T-helper 1 cell treated with Interleukin-12 subunit alpha and Interleukin-12 subunit beta and Interleukin-4 antibody, amounts not matched to agents 30 μg/mL and 1 μg/mL, for 36 hours (primary cell): ENCODE results near the gene ADGRF4.

Experiments
- H3K27ac Mint-ChIP-seq: one replicate; pipeline ENCODE4 v1.8.0; 2021; ENCODE audit warnings: mild to moderate bottlenecking, mixed read lengths
- H3K27me3 Mint-ChIP-seq: one replicate; pipeline ENCODE4 v1.8.0; 2021; ENCODE audit warnings: low read depth, mixed read lengths
- H3K36me3 Mint-ChIP-seq: one replicate; pipeline ENCODE4 v1.8.0; 2021; ENCODE audit warnings: low read depth, mixed read lengths
- H3K4me1 Mint-ChIP-seq: one replicate; pipeline ENCODE4 v1.8.0; 2021; ENCODE audit warnings: low read depth, mixed read lengths
- H3K4me3 Mint-ChIP-seq: one replicate; pipeline ENCODE4 v1.8.0; 2021; ENCODE audit warnings: mild to moderate bottlenecking, moderate library complexity, mixed read lengths
- H3K9me3 Mint-ChIP-seq: one replicate; pipeline ENCODE4 v1.8.0; 2021; ENCODE audit warnings: mixed read lengths

Gene ADGRF4

GRCh38 chr6:47698342-47698787 is at the start of gene ADGRF4:
ADGRF4 (plus strand) TSS chr6:47698580; CDS start chr6:47707246, 8,666 bp downstream.
- no peaks in the 10 kb centered on the region for H3K27me3 Mint-ChIP-seq
- H3K36me3 Mint-ChIP-seq = no peaks in the 10 kb centered on the region
- no peak within 1 kb of the TSS for H3K4me3 Mint-ChIP-seq
- H3K4me1 Mint-ChIP-seq = no peaks in the 10 kb centered on the region
- no peaks in the 10 kb centered on the region for H3K9me3 Mint-ChIP-seq
- H3K27ac Mint-ChIP-seq = no peak within 1 kb of the TSS

- no peak overlapping the region for H3K4me3 Mint-ChIP-seq
- no peaks in the 10 kb centered on the region for H3K36me3 Mint-ChIP-seq
- no peaks in the 10 kb centered on the region for H3K27me3 Mint-ChIP-seq
These were observed 47.6 kb upstream of the ADGRF4 start for GRCh38 chr6:47650553-47651432.

GRCh38 chr6:47651505-47651944 is 46.9 kb upstream of the ADGRF4 start:
- no peak overlapping the region for H3K27ac Mint-ChIP-seq

More at GRCh38 chr6:47650553-47651432, 47.6 kb upstream of the ADGRF4 start:
- Mint-ChIP-seq H3K9me3 (no peaks in the 10 kb centered on the region), H3K4me1 (peaks cover 1% of the 10 kb centered on the region), H3K27ac (no peak overlapping the region)

GRCh38 chr6:47653706-47654105 is 44.7 kb upstream of the ADGRF4 start:
- no peaks in the 10 kb centered on the region for H3K36me3 Mint-ChIP-seq
- H3K27ac Mint-ChIP-seq = no peak overlapping the region
- no peaks in the 10 kb centered on the region for H3K9me3 Mint-ChIP-seq
- no peak overlapping the region for H3K4me3 Mint-ChIP-seq
- H3K4me1 Mint-ChIP-seq = peaks cover 9% of the 10 kb centered on the region
- H3K27me3 Mint-ChIP-seq = peaks cover 17% of the 10 kb centered on the region

More at GRCh38 chr6:47651505-47651944, 46.9 kb upstream of the ADGRF4 start:
- H3K36me3 Mint-ChIP-seq = no peaks in the 10 kb centered on the region
- no peaks in the 10 kb centered on the region for H3K9me3 Mint-ChIP-seq
- no peak overlapping the region for H3K4me3 Mint-ChIP-seq
- H3K27me3 Mint-ChIP-seq = peaks cover 3% of the 10 kb centered on the region
- peaks cover 8% of the 10 kb centered on the region for H3K4me1 Mint-ChIP-seq

GRCh38 chr6:47654255-47654654 is 44.1 kb upstream of the ADGRF4 start:
- Mint-ChIP-seq H3K9me3 (no peaks in the 10 kb centered on the region), H3K27ac (no peak overlapping the region), H3K36me3 (no peaks in the 10 kb centered on the region), H3K27me3 (peaks cover 17% of the 10 kb centered on the region), H3K4me3 (no peak overlapping the region), H3K4me1 (peaks cover 9% of the 10 kb centered on the region)

GRCh38 chr6:47655719-47656595 is 42.4 kb upstream of the ADGRF4 start:
- Mint-ChIP-seq H3K27ac (no peak overlapping the region), H3K36me3 (no peaks in the 10 kb centered on the region), H3K4me3 (no peak overlapping the region), H3K9me3 (no peaks in the 10 kb centered on the region), H3K27me3 (peaks cover 23% of the 10 kb centered on the region), H3K4me1 (peaks cover 9% of the 10 kb centered on the region)

GRCh38 chr6:47661960-47662359 is 36.4 kb upstream of the ADGRF4 start:
- no peak overlapping the region for H3K27ac Mint-ChIP-seq
- H3K4me1 Mint-ChIP-seq = peaks cover 3% of the 10 kb centered on the region
- no peaks in the 10 kb centered on the region for H3K36me3 Mint-ChIP-seq
- no peaks in the 10 kb centered on the region for H3K9me3 Mint-ChIP-seq
- no peak overlapping the region for H3K4me3 Mint-ChIP-seq
- peaks cover 29% of the 10 kb centered on the region for H3K27me3 Mint-ChIP-seq

- Mint-ChIP-seq H3K4me3 (no peak overlapping the region), H3K9me3 (no peaks in the 10 kb centered on the region), H3K27ac (no peak overlapping the region), H3K36me3 (no peaks in the 10 kb centered on the region), H3K4me1 (peaks cover 2% of the 10 kb centered on the region), H3K27me3 (peaks cover 16% of the 10 kb centered on the region)
These were observed 34.7 kb upstream of the ADGRF4 start for GRCh38 chr6:47663462-47664216.

- no peak overlapping the region for H3K4me3 Mint-ChIP-seq
- no peaks in the 10 kb centered on the region for H3K9me3 Mint-ChIP-seq
- no peaks in the 10 kb centered on the region for H3K36me3 Mint-ChIP-seq
- H3K27ac Mint-ChIP-seq = no peak overlapping the region
- H3K27me3 Mint-ChIP-seq = peaks cover 27% of the 10 kb centered on the region
- peaks cover 2% of the 10 kb centered on the region for H3K4me1 Mint-ChIP-seq
These were observed 33.3 kb upstream of the ADGRF4 start for GRCh38 chr6:47665112-47665511.

- Mint-ChIP-seq H3K27ac (no peak overlapping the region), H3K4me3 (no peak overlapping the region), H3K9me3 (no peaks in the 10 kb centered on the region), H3K4me1 (peaks cover 2% of the 10 kb centered on the region), H3K36me3 (no peaks in the 10 kb centered on the region), H3K27me3 (peaks cover 18% of the 10 kb centered on the region)
These were observed 28.5 kb upstream of the ADGRF4 start for GRCh38 chr6:47669684-47670513.

- no peaks in the 10 kb centered on the region for H3K36me3 Mint-ChIP-seq
- peaks cover 18% of the 10 kb centered on the region for H3K27me3 Mint-ChIP-seq
- H3K9me3 Mint-ChIP-seq = no peaks in the 10 kb centered on the region
- no peak overlapping the region for H3K4me3 Mint-ChIP-seq
- peaks cover 2% of the 10 kb centered on the region for H3K4me1 Mint-ChIP-seq
- H3K27ac Mint-ChIP-seq = no peak overlapping the region
These were observed 27.5 kb upstream of the ADGRF4 start for GRCh38 chr6:47670851-47671250.

- Mint-ChIP-seq H3K36me3 (no peaks in the 10 kb centered on the region), H3K9me3 (no peaks in the 10 kb centered on the region), H3K27me3 (peaks cover 18% of the 10 kb centered on the region), H3K4me1 (no peaks in the 10 kb centered on the region), H3K4me3 (no peak overlapping the region), H3K27ac (no peak overlapping the region)
These were observed 26.6 kb upstream of the ADGRF4 start for GRCh38 chr6:47671777-47672176.

GRCh38 chr6:47672816-47673215 is 25.6 kb upstream of the ADGRF4 start:
- Mint-ChIP-seq H3K36me3 (no peaks in the 10 kb centered on the region), H3K9me3 (no peaks in the 10 kb centered on the region), H3K27me3 (peaks cover 25% of the 10 kb centered on the region), H3K4me1 (no peaks in the 10 kb centered on the region), H3K4me3 (no peak overlapping the region), H3K27ac (no peak overlapping the region)
